Measurements from ENCODE around the gene PRKN.

The PRKN gene

GRCh38 chr6:161393292-161393691 is 1334.3 kb downstream of the PRKN start:
- Histone ChIP-seq H3K27me3 (ENCODE audit: control insufficient read depth in 1 of 2, insufficient read depth in 2 of 2, low read length in 2 of 2) (no peaks in the 10 kb centered on the region), H3K9ac (ENCODE audit: low read length) (no peak overlapping the region), H3K27ac (ENCODE audit: low read depth, low read length) (no peak overlapping the region), H3K4me3 (ENCODE audit: low read depth in 1 of 2, low read length in 2 of 2) (no peak overlapping the region), H3K9me3 (ENCODE audit: low read length) (no peaks in the 10 kb centered on the region), H3K4me1 (ENCODE audit: insufficient read depth, low read length) (no peaks in the 10 kb centered on the region), H3K36me3 (ENCODE audit: insufficient read depth, low read length) (no peaks in the 10 kb centered on the region)

DNA sequence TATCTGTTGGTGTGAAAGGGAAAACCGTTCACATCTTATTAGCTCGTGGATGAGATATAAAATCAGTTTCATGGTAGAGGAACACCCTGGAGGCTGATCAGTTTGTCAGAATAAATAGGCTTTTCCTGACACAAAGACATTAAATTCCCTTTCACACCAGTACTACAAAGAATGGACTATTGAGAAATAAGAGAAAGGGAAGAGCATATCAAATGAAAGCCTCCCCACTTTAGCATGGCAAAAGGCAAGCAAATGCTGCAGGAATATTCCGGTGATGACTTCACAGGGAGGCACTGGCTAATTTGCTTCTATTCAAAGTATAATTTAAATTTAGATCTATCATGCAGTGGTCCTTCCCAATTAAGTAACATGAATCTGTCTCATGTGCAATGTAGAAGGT is 1337.8 kb downstream of the PRKN start:
- Histone ChIP-seq H3K4me3 (ENCODE audit: low read depth in 1 of 2, low read length in 2 of 2) (no peak overlapping the region), H3K27ac (ENCODE audit: low read depth, low read length) (no peak overlapping the region), H3K9me3 (ENCODE audit: low read length) (no peaks in the 10 kb centered on the region), H3K27me3 (ENCODE audit: control insufficient read depth in 1 of 2, insufficient read depth in 2 of 2, low read length in 2 of 2) (no peaks in the 10 kb centered on the region), H3K36me3 (ENCODE audit: insufficient read depth, low read length) (no peaks in the 10 kb centered on the region), H3K4me1 (ENCODE audit: insufficient read depth, low read length) (no peaks in the 10 kb centered on the region), H3K9ac (ENCODE audit: low read length) (no peak overlapping the region)

- H3K4me3 ChIP-seq (ENCODE audit: low read depth in 1 of 2, low read length in 2 of 2): no peak overlapping the region
- no peaks in the 10 kb centered on the region for H3K27me3 ChIP-seq (ENCODE audit: control insufficient read depth in 1 of 2, insufficient read depth in 2 of 2, low read length in 2 of 2)
- H3K9me3 ChIP-seq (ENCODE audit: low read length): no peaks in the 10 kb centered on the region
- H3K9ac ChIP-seq (ENCODE audit: low read length): no peak overlapping the region
- no peaks in the 10 kb centered on the region for H3K4me1 ChIP-seq (ENCODE audit: insufficient read depth, low read length)
- no peaks in the 10 kb centered on the region for H3K36me3 ChIP-seq (ENCODE audit: insufficient read depth, low read length)
- no peak overlapping the region for H3K27ac ChIP-seq (ENCODE audit: low read depth, low read length)
Observed at GRCh38 chr6:161383951-161384350, 1343.6 kb downstream of the PRKN start.

DNA sequence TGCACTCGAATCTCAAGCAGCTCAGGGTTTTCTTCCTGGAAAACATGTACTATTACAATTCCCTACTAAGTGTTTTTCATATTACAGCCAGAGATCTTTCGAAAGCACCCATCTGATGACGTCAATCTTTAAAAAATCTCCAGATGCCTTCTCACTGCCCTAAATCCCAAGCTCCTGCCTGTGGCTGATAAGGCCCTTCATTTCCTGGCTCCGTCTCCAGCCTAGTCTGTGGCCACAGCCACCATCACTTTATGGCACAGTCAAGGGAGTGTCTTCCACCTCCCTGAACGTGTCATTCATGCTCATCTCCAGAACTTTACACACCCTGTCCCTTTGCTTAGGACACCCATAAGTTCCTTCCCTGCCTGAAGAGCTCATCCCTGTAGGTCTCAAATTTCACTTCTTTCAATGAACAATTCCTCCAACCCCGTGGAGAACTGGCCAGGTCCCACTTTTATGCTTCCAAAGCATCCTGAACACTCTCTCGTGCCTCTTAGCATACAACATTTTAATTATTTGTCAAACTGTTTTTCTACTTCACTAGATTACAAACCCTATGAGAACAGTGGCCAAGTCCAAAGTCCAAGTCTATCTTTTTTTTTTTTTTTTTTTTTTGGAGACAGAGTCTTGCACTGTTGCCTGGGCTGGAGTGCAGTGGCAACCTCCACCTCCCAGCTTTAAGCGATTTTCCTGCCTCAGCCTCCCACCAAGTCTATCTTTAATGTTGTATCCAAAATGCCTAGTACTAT is 1347.6 kb downstream of the PRKN start:
- Histone ChIP-seq H3K27ac (ENCODE audit: low read depth, low read length) (no peak overlapping the region), H3K9ac (ENCODE audit: low read length) (no peak overlapping the region)

DNA sequence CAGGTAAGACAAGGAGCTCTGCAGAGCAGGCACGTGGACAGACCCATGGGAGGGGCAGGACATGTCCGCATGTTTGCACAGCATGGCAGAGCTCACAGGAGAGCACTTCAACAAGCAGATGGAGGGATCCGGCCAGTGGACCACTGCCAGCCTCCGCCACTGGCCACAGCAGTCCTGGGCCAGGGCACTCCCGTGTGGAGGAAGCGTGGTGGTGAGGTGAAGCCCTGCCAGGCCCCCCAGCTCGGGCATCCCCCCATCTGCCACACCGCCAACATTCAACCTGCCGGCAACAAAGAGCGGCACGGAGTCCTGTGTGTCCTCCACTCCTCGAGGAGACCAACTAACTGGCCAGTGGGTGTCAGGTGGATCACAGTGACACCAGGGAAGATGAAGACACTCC is 1349.5 kb downstream of the PRKN start:
- H3K9ac ChIP-seq (ENCODE audit: low read length): no peak overlapping the region
- H3K9me3 ChIP-seq (ENCODE audit: low read length): no peaks in the 10 kb centered on the region
- no peaks in the 10 kb centered on the region for H3K36me3 ChIP-seq (ENCODE audit: insufficient read depth, low read length)
- no peaks in the 10 kb centered on the region for H3K4me1 ChIP-seq (ENCODE audit: insufficient read depth, low read length)
- H3K4me3 ChIP-seq (ENCODE audit: low read depth in 1 of 2, low read length in 2 of 2): no peak overlapping the region
- no peaks in the 10 kb centered on the region for H3K27me3 ChIP-seq (ENCODE audit: control insufficient read depth in 1 of 2, insufficient read depth in 2 of 2, low read length in 2 of 2)
- H3K27ac ChIP-seq (ENCODE audit: low read depth, low read length): no peak overlapping the region

More for the DNA sequence above, 1347.6 kb downstream of the PRKN start:
- no peaks in the 10 kb centered on the region for H3K36me3 ChIP-seq (ENCODE audit: insufficient read depth, low read length)
- H3K4me3 ChIP-seq (ENCODE audit: low read depth in 1 of 2, low read length in 2 of 2): no peak overlapping the region
- H3K27me3 ChIP-seq (ENCODE audit: control insufficient read depth in 1 of 2, insufficient read depth in 2 of 2, low read length in 2 of 2): no peaks in the 10 kb centered on the region
- H3K9me3 ChIP-seq (ENCODE audit: low read length): no peaks in the 10 kb centered on the region
- H3K4me1 ChIP-seq (ENCODE audit: insufficient read depth, low read length): no peaks in the 10 kb centered on the region

- H3K27ac ChIP-seq (ENCODE audit: low read depth, low read length): no peak overlapping the region
- no peaks in the 10 kb centered on the region for H3K27me3 ChIP-seq (ENCODE audit: control insufficient read depth in 1 of 2, insufficient read depth in 2 of 2, low read length in 2 of 2)
- no peaks in the 10 kb centered on the region for H3K36me3 ChIP-seq (ENCODE audit: insufficient read depth, low read length)
Observed at GRCh38 chr6:161377116-161377515, 1350.5 kb downstream of the PRKN start.

GRCh38 chr6:161376367-161376766 is 1351.2 kb downstream of the PRKN start:
- no peaks in the 10 kb centered on the region for H3K9me3 ChIP-seq (ENCODE audit: low read length)
- no peak overlapping the region for H3K4me3 ChIP-seq (ENCODE audit: low read depth in 1 of 2, low read length in 2 of 2)
- no peaks in the 10 kb centered on the region for H3K36me3 ChIP-seq (ENCODE audit: insufficient read depth, low read length)
- no peaks in the 10 kb centered on the region for H3K27me3 ChIP-seq (ENCODE audit: control insufficient read depth in 1 of 2, insufficient read depth in 2 of 2, low read length in 2 of 2)
- no peaks in the 10 kb centered on the region for H3K4me1 ChIP-seq (ENCODE audit: insufficient read depth, low read length)
- no peak overlapping the region for H3K27ac ChIP-seq (ENCODE audit: low read depth, low read length)
- no peak overlapping the region for H3K9ac ChIP-seq (ENCODE audit: low read length)

More at GRCh38 chr6:161377116-161377515, 1350.5 kb downstream of the PRKN start:
- Histone ChIP-seq H3K9ac (ENCODE audit: low read length) (no peak overlapping the region), H3K9me3 (ENCODE audit: low read length) (no peaks in the 10 kb centered on the region), H3K4me3 (ENCODE audit: low read depth in 1 of 2, low read length in 2 of 2) (no peak overlapping the region), H3K4me1 (ENCODE audit: insufficient read depth, low read length) (no peaks in the 10 kb centered on the region)

GRCh38 chr6:161374971-161375873 is 1352.3 kb downstream of the PRKN start:
- Histone ChIP-seq H3K9me3 (ENCODE audit: low read length) (no peaks in the 10 kb centered on the region), H3K36me3 (ENCODE audit: insufficient read depth, low read length) (no peaks in the 10 kb centered on the region), H3K27me3 (ENCODE audit: control insufficient read depth in 1 of 2, insufficient read depth in 2 of 2, low read length in 2 of 2) (no peaks in the 10 kb centered on the region), H3K27ac (ENCODE audit: low read depth, low read length) (no peak overlapping the region), H3K9ac (ENCODE audit: low read length) (no peak overlapping the region), H3K4me3 (ENCODE audit: low read depth in 1 of 2, low read length in 2 of 2) (peak overlapping the region in 1 of 2 donors; percentile 11), H3K4me1 (ENCODE audit: insufficient read depth, low read length) (no peaks in the 10 kb centered on the region)

DNA sequence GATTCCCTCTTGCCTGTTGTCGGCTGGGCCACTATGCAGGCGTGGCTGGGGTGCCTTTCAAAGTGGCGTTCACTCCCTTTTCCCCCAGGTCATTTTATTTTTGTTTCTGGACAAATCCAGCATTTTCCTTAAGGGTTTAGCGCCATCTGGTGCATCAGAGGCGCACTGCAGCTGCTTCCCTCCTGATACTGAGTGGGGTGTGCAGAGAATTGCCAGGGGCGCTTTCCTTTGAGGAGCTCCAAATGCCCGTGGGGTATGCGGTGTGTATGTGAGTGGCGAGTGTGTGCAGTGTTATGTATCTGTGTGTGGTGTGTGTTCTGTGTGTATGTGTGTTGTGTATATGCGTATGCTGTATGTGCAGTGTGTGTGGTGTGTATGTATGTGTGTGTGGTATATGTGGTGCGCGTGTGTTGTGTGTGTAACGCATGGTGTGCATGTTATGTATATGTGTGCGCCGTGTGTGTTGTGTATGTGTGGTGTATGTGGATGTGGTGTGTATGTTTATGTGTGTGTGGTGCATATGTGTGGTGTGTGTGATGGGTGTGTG is 1353.6 kb downstream of the PRKN start:
- Histone ChIP-seq H3K4me3 (ENCODE audit: low read depth in 1 of 2, low read length in 2 of 2) (no peak overlapping the region), H3K36me3 (ENCODE audit: insufficient read depth, low read length) (no peaks in the 10 kb centered on the region), H3K27ac (ENCODE audit: low read depth, low read length) (no peak overlapping the region), H3K4me1 (ENCODE audit: insufficient read depth, low read length) (no peaks in the 10 kb centered on the region), H3K27me3 (ENCODE audit: control insufficient read depth in 1 of 2, insufficient read depth in 2 of 2, low read length in 2 of 2) (no peaks in the 10 kb centered on the region), H3K9ac (ENCODE audit: low read length) (no peak overlapping the region), H3K9me3 (ENCODE audit: low read length) (no peaks in the 10 kb centered on the region)

DNA sequence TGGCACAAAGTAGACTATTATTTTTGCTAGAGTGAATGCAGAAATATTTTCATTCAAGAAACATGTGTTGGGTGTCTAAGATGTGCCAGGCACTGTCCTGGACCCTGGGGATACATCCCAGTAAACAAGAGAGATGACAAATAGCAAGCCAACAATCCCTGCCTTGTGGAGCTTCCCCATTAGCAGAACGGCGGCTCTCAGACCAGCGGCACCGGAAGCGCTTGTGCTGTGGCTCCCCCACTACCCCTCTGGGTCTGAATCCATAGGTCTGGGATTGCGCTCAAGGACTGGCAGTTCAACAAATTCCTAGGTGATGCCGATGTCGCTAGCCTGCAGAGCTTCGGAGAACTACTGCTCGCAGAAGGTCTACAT is 1355.2 kb downstream of the PRKN start:
- H3K27ac ChIP-seq (ENCODE audit: low read depth, low read length): no peak overlapping the region
- no peaks in the 10 kb centered on the region for H3K9me3 ChIP-seq (ENCODE audit: low read length)
- H3K27me3 ChIP-seq (ENCODE audit: control insufficient read depth in 1 of 2, insufficient read depth in 2 of 2, low read length in 2 of 2): no peaks in the 10 kb centered on the region
- no peak overlapping the region for H3K4me3 ChIP-seq (ENCODE audit: low read depth in 1 of 2, low read length in 2 of 2)
- H3K4me1 ChIP-seq (ENCODE audit: insufficient read depth, low read length): no peaks in the 10 kb centered on the region
- H3K36me3 ChIP-seq (ENCODE audit: insufficient read depth, low read length): no peaks in the 10 kb centered on the region
- H3K9ac ChIP-seq (ENCODE audit: low read length): no peak overlapping the region

DNA sequence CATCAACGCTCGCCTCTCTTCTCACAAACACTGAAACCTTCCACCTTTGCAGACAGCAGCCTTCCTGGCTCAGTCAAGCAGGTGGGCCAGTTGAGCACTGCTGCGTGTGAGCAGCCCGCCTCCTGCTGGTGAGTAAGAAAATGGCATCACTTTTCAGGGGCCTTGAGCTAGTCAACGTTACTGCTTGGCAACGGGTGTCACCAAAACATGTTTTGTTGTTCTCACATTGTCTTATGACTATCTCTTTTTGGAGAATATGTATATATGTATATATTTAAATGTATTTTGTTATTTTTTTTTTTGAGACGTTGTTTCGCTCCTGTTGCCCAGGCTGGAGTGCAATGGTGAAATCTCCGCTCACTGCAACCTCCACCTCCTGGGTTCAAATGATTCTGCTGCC is 1356.7 kb downstream of the PRKN start:
- no peaks in the 10 kb centered on the region for H3K27me3 ChIP-seq (ENCODE audit: control insufficient read depth in 1 of 2, insufficient read depth in 2 of 2, low read length in 2 of 2)
- H3K27ac ChIP-seq (ENCODE audit: low read depth, low read length): no peak overlapping the region
- no peak overlapping the region for H3K4me3 ChIP-seq (ENCODE audit: low read depth in 1 of 2, low read length in 2 of 2)
- no peak overlapping the region for H3K9ac ChIP-seq (ENCODE audit: low read length)
- no peaks in the 10 kb centered on the region for H3K4me1 ChIP-seq (ENCODE audit: insufficient read depth, low read length)
- H3K9me3 ChIP-seq (ENCODE audit: low read length): no peaks in the 10 kb centered on the region
- H3K36me3 ChIP-seq (ENCODE audit: insufficient read depth, low read length): no peaks in the 10 kb centered on the region
